ENCODE results near the gene MACO1. TPM values are rescaled to one million over a fixed set of nuclear protein-coding genes. Genes with fewer than 3 reads are reported as not detected.

Gene MACO1
- total and polyA plus RNA-seq, 2 of the 13 experiments (the other 11 are each of a cell fraction or from before 2014, with no cell fraction given): 9.7 to 17.0 TPM

DNA sequence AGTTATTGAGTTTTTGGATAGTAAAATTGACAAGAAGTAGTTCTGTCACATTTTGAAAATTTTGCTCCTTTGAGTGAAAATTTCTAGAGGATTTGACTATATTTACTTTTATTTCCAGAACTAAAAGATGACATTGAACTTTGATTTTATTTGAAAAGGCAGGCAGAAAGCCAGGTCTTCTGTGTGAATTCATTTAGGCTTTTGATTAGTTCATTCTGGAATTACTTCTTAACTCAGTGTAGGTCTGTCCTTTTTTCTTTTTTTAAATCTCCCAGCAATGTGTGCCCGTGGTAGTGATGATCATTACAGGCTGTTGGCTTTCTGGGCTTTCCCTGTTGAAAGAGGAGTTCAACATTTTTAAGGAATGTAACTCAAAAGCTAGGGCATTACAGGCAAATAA, 53.8 kb downstream of the MACO1 start (continued):
- TF ChIP-seq, protein P1, sequence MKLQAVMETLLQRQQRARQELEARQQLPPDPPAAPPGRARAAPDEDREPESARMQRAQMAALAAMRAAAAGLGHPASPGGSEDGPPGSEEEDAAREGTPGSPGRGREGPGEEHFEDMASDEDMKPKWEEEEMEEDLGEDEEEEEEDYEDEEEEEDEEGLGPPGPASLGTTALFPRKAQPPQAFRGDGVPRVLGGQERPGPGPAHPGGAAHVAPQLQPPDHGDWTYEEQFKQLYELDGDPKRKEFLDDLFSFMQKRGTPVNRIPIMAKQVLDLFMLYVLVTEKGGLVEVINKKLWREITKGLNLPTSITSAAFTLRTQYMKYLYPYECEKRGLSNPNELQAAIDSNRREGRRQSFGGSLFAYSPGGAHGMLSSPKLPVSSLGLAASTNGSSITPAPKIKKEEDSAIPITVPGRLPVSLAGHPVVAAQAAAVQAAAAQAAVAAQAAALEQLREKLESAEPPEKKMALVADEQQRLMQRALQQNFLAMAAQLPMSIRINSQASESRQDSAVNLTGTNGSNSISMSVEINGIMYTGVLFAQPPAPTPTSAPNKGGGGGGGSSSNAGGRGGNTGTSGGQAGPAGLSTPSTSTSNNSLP (IDR thresholded peaks at IDR 0.05; ENCODE audit: low read depth, low read length): no peak
- TF ChIP-seq, protein P2, sequence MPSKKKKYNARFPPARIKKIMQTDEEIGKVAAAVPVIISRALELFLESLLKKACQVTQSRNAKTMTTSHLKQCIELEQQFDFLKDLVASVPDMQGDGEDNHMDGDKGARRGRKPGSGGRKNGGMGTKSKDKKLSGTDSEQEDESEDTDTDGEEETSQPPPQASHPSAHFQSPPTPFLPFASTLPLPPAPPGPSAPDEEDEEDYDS (CRISPR knock-in tag; IDR thresholded peaks at IDR 0.05): no peak
- no peak for TF ChIP-seq PAX8 (CRISPR knock-in tag; IDR thresholded peaks at IDR 0.05; ENCODE audit: borderline replicate concordance)
- TF ChIP-seq ZFYVE20 (CRISPR knock-in tag; IDR thresholded peaks at IDR 0.05; ENCODE audit: borderline replicate concordance, low read depth): no peak
- TF ChIP-seq GATAD2A (CRISPR knock-in tag; IDR thresholded peaks at IDR 0.05): no peak
- no peak for TF ChIP-seq ZNF124 (CRISPR knock-in tag; IDR thresholded peaks at IDR 0.05)
- TF ChIP-seq ZNF589 (CRISPR knock-in tag; conservative IDR thresholded peaks at IDR 0.05): no peak

GRCh38 chr1:25485536-25486411, 55.1 kb downstream of the MACO1 start:
- FAIRE-seq: no peak
- TF ChIP-seq, protein P3, sequence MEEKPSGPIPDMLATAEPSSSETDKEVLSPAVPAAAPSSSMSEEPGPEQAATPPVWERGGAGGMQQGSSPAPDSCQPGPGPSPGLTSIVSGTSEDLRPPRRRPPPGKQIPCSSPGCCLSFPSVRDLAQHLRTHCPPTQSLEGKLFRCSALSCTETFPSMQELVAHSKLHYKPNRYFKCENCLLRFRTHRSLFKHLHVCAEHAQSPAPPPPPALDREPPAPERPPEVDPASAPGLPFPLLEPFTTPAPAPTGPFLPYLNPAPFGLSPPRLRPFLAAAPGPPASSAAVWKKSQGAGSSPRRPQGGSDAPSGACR (CRISPR knock-in tag; IDR thresholded peaks at IDR 0.05): no peak
- no peak for TF ChIP-seq ZNF878 (CRISPR knock-in tag; IDR thresholded peaks at IDR 0.05)
- TF ChIP-seq PAXIP1 (CRISPR knock-in tag; conservative IDR thresholded peaks at IDR 0.05): no peak
- in situ Hi-C loops (cut with HindIII; ENCODE audit: extremely low pct_ligation_motif_present, low pct_unique_long_range_greater_than_20kb) (no loop called here), intact Hi-C loops (cut with micrococcal nuclease; ENCODE audit: unreplicated experiment) (no loop called here)
- Histone ChIP-seq H3K27ac (ENCODE audit: extremely low read length, insufficient read depth, low read length) (no peak overlapping the region), H4K20me1 (ENCODE audit: insufficient read depth, low read length) (no peaks in the 10 kb centered on the region), H3K36me3 (replicated peaks in 1 of 2; ENCODE audit: control insufficient read depth in 1 of 2, insufficient read depth in 2 of 2, low read length in 2 of 2) (peaks cover 13 to 50% of the 10 kb centered on the region in 2 experiments), H3K79me2 (ENCODE audit: insufficient read depth, low read length) (no peaks in the 10 kb centered on the region), H3K4me2 (ENCODE audit: low read depth, low read length) (no peak overlapping the region), H3K4me3 (replicated peaks in 1 of 3; ENCODE audit: insufficient read depth in 1 of 3, low read depth in 2 of 3, low read length in 3 of 3) (no peak overlapping the region), H3K9me3 (ENCODE audit: low read length) (no peaks in the 10 kb centered on the region), H2AFZ (ENCODE audit: low read length) (no peak overlapping the region), H3K27me3 (ENCODE audit: control insufficient read depth in 1 of 2, insufficient read depth in 2 of 2, low read length in 2 of 2) (no peaks in the 10 kb centered on the region), H3K9ac (ENCODE audit: insufficient read depth, low read depth, low read length) (no peak overlapping the region), H3K4me1 (ENCODE audit: insufficient read depth, low read length) (peaks cover 12% of the 10 kb centered on the region)
- ChIA-PET CTCF (ENCODE audit: low intra/inter-chr PET ratio, low total read pairs) (interaction anchor here (1.5 kb wide), 1 partner anchor 34 kb away, joined by 4 read pairs; no protein-coding TSS in a partner anchor), POLR2A (no interaction called here)
- 96% methylated on average over 6 of the region's 6 CpGs for WGBS (ENCODE audit: low lambda C conversion rate)
- no peak for DNase-seq (ENCODE audit: low spot score)
- no TSS peak for BruUV-seq (replicated peaks)
- no peak for ATAC-seq

Measured in HepG2 (cell line).